ENCODE data around the gene ACSM5. TPM values are rescaled to one million over a fixed set of nuclear protein-coding genes. Genes with fewer than 3 reads are reported as not detected.
A peak's percentile ranks its signal among the peaks of the same experiment; 100 is the strongest.

The ACSM5 gene, protein sequence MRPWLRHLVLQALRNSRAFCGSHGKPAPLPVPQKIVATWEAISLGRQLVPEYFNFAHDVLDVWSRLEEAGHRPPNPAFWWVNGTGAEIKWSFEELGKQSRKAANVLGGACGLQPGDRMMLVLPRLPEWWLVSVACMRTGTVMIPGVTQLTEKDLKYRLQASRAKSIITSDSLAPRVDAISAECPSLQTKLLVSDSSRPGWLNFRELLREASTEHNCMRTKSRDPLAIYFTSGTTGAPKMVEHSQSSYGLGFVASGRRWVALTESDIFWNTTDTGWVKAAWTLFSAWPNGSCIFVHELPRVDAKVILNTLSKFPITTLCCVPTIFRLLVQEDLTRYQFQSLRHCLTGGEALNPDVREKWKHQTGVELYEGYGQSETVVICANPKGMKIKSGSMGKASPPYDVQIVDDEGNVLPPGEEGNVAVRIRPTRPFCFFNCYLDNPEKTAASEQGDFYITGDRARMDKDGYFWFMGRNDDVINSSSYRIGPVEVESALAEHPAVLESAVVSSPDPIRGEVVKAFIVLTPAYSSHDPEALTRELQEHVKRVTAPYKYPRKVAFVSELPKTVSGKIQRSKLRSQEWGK
- polyA plus RNA-seq (2013, experiment 1 of 2): not detected
- not detected for polyA plus RNA-seq (2013, experiment 2 of 2)

DNA sequence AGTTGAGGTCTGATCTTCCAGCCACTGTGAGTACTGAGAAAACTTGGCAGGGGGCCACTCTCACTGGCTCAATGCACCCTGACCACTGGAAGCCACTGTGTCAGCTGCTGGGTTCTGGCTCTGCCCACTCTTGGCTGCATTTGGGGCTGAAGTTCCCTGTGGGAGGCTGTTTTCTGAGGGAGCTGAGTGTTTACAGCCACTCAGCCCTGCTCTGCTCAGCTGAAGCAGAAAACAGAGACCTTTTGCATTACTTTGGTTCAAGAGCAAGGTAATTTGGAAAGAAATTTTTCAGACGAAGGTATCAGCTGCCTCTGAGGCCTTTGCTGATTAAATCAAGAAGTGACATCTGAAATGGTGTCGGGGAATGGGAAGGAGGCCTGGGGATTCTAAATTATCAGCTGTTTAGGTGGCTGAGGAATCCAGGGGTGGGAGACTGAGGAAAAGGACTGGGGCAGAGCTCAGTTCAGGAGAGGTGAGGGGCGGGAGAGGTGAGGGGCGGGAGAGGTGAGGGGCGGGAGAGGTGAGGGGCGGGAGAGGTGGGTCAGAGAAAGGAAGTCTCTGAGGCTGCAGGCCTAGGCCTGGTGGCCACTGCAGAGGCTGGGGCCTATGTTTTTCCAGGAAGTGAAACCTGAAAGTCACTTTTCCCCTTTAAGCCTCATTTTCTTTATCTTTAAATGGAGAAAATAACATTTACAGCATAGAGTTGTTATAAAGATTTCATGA lies at the start of gene ACSM5:
TSS of gene ACSM5 (plus strand) at position 137 of the 723 bp plus-strand sequence. CDS start 1,951 bp downstream, outside the sequence.
- no peaks in the 10 kb centered on the region for H3K36me3 ChIP-seq (ENCODE audit: control insufficient read depth, insufficient read depth, low read length)
- H3K4me1 ChIP-seq (ENCODE audit: control insufficient read depth, insufficient read depth, low read length, poor library complexity, severe bottlenecking): no peaks in the 10 kb centered on the region
- H3K9me3 ChIP-seq (ENCODE audit: control insufficient read depth, low read length): no peaks in the 10 kb centered on the region
- WGBS, 2 experiments (ENCODE audit: insufficient coverage in 2 of 2): 79 to 83% methylated on average over 2 of the region's 6 CpGs
- H3K27ac ChIP-seq (ENCODE audit: low read depth, low read length, severe bottlenecking): peak within 1 kb of the TSS; percentile 10
- no peak within 1 kb of the TSS for H3K4me3 ChIP-seq (ENCODE audit: extremely low read depth, insufficient read depth, low read length, poor library complexity, severe bottlenecking)

DNA sequence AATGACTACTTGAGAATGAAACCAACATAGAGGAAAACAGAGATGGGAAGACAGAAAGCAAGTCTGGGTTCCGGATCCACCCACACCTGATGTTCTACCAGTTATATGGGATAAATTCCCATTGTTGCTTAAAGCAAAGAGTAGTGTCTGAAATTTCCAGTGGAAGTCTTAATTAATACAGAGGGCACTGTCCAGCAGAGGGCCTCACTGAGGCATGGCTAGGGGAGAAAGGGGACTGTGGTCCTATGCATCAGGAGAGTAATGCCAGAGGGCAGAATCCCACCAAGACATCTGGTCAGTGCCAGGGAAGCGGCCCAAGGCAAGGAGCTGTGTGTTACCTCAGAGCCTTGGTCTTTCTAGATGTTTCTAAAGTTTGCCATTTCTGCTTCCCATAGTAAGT lies 49.3 kb upstream of the ACSM5 start:
- H3K4me3 ChIP-seq (ENCODE audit: extremely low read depth, insufficient read depth, low read length, poor library complexity, severe bottlenecking): no peak overlapping the region
- WGBS, 2 experiments (ENCODE audit: insufficient coverage in 2 of 2): 27 to 50% methylated on average over 2 of the region's 2 CpGs
- no peaks in the 10 kb centered on the region for H3K9me3 ChIP-seq (ENCODE audit: control insufficient read depth, low read length)
- no peaks in the 10 kb centered on the region for H3K36me3 ChIP-seq (ENCODE audit: control insufficient read depth, insufficient read depth, low read length)
- H3K27ac ChIP-seq (ENCODE audit: low read depth, low read length, severe bottlenecking): no peak overlapping the region
- H3K4me1 ChIP-seq (ENCODE audit: control insufficient read depth, insufficient read depth, low read length, poor library complexity, severe bottlenecking): no peaks in the 10 kb centered on the region

DNA sequence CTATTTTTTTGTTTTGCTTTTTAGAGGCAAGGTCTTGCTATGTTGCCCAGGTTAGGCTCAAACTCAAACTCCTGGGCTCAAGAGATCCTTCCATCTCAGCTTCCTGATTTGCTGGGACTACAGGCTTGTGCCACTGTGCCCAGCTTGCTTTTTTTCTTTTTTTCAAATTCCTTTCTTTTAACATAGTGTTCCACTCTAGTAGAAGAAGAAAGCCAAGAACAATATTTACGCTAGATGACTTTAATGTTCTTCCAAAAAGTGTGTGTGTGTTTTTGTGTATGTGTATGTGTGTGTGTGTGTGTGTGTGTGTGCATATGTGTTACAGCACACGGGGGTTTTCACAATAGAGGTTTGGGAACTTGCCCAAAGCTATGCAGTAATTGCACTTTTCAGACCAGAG lies 46.1 kb upstream of the ACSM5 start:
- H3K36me3 ChIP-seq (ENCODE audit: control insufficient read depth, insufficient read depth, low read length): no peaks in the 10 kb centered on the region
- WGBS, 2 experiments (ENCODE audit: insufficient coverage in 2 of 2): 80% methylated on average over 2 of the region's 2 CpGs; no CpG with 5 or more reads in 1 of the 2 experiments

DNA sequence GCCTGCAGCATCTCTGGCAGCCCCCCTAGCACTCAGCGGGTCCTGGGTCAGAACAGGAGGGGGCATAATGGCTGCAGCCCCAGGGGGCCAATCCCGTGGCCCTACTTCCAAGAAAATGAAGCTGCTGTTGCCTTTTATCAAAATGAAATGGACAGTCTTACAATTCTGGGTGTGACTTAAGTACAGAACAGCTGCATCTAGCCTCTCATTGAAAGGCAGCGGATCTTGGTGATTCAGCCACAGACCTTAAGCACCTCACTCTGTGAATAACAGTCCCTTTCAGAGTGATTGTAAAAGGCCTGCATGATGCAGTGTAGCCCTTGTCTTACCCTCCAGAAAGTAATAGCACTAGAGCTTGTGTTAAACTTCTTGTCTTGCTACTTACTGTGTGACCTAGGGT lies 45.3 kb upstream of the ACSM5 start:
- Histone ChIP-seq H3K4me1 (ENCODE audit: control insufficient read depth, insufficient read depth, low read length, poor library complexity, severe bottlenecking) (no peaks in the 10 kb centered on the region), H3K36me3 (ENCODE audit: control insufficient read depth, insufficient read depth, low read length) (no peaks in the 10 kb centered on the region), H3K9me3 (ENCODE audit: control insufficient read depth, low read length) (no peaks in the 10 kb centered on the region), H3K4me3 (ENCODE audit: extremely low read depth, insufficient read depth, low read length, poor library complexity, severe bottlenecking) (no peak overlapping the region), H3K27ac (ENCODE audit: low read depth, low read length, severe bottlenecking) (no peak overlapping the region)
- WGBS, 2 experiments (ENCODE audit: insufficient coverage in 2 of 2): 78 to 90% methylated on average over 2 to 3 of the region's 3 CpGs

More for the DNA sequence above, 46.1 kb upstream of the ACSM5 start:
- Histone ChIP-seq H3K9me3 (ENCODE audit: control insufficient read depth, low read length) (no peaks in the 10 kb centered on the region), H3K27ac (ENCODE audit: low read depth, low read length, severe bottlenecking) (no peak overlapping the region), H3K4me3 (ENCODE audit: extremely low read depth, insufficient read depth, low read length, poor library complexity, severe bottlenecking) (no peak overlapping the region), H3K4me1 (ENCODE audit: control insufficient read depth, insufficient read depth, low read length, poor library complexity, severe bottlenecking) (no peaks in the 10 kb centered on the region)

DNA sequence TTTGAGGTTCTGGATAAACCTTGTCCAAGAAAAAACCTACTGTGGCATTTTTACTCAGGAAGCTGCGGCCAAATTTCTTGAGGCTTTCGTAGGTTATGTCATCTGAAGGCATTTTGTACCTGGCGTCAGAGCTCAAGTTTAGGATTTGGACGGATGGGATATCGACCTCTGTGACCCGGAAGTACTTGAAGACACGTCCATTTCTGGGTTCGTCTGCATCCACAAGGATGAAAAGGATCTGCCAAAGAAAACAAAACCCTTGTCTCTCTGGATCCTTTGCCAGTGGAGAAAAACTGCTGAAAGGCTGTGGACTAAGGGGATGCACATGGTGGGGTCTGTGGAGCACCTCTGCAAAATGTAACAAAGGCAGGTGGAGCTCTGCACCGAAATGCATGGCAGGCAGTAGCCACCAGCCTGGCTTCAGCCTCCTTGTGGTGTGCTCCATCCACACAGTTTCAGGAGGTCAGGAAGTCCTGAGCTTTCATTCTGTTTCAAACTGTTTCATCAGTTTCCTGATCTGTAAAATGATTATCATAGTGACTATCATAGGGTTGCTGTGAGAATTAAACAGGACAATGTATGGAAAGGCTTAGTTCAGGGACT lies 39.8 kb upstream of the ACSM5 start:
- Histone ChIP-seq H3K36me3 (ENCODE audit: control insufficient read depth, insufficient read depth, low read length) (no peaks in the 10 kb centered on the region), H3K4me3 (ENCODE audit: extremely low read depth, insufficient read depth, low read length, poor library complexity, severe bottlenecking) (no peak overlapping the region), H3K4me1 (ENCODE audit: control insufficient read depth, insufficient read depth, low read length, poor library complexity, severe bottlenecking) (no peaks in the 10 kb centered on the region), H3K9me3 (ENCODE audit: control insufficient read depth, low read length) (no peaks in the 10 kb centered on the region), H3K27ac (ENCODE audit: low read depth, low read length, severe bottlenecking) (no peak overlapping the region)
- WGBS, 2 experiments (ENCODE audit: insufficient coverage in 2 of 2): 89 to 90% methylated on average over 9 of the region's 9 CpGs

DNA sequence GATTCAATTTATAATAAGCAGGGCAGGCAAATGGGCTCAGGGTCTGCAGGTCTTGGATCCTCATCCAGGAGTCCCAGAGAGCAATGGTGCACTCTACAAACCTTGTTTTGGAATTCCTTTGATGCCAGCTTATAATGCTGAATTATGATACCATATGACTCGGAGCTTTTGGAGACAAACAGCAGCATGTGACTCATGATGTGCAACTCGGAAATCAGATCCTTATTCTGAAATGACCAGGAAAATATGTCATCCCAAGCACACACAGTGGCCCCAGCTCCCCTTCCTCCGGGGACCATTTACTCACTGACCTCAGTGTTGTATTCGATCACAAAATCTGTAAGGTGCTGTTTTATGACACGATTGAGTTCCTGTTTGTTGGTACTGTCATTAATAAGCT lies 36.6 kb upstream of the ACSM5 start:
- Histone ChIP-seq H3K9me3 (ENCODE audit: control insufficient read depth, low read length) (no peaks in the 10 kb centered on the region), H3K4me1 (ENCODE audit: control insufficient read depth, insufficient read depth, low read length, poor library complexity, severe bottlenecking) (no peaks in the 10 kb centered on the region), H3K4me3 (ENCODE audit: extremely low read depth, insufficient read depth, low read length, poor library complexity, severe bottlenecking) (no peak overlapping the region), H3K27ac (ENCODE audit: low read depth, low read length, severe bottlenecking) (no peak overlapping the region), H3K36me3 (ENCODE audit: control insufficient read depth, insufficient read depth, low read length) (no peaks in the 10 kb centered on the region)
- WGBS, 2 experiments (ENCODE audit: insufficient coverage in 2 of 2): 59 to 88% methylated on average over 2 to 3 of the region's 5 CpGs

DNA sequence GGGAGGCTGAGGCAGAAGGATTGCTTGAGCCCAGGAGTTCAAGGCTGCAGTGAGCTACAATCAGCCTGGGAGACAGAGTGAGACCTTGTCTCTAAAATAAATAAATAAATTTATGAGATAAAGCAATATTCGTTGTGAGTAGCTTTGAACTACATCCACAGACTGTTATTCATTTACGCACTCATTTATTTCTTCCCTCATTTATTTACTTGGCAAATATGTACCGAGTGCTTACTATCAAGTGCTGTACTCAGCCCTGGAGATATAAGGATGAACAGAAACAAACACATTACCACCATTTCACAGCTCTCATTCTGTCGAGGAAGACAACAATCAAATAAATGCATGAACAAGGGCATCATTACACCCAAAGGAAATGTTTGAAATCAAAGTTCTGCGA lies 32.2 kb upstream of the ACSM5 start:
- Histone ChIP-seq H3K4me3 (ENCODE audit: extremely low read depth, insufficient read depth, low read length, poor library complexity, severe bottlenecking) (no peak overlapping the region), H3K27ac (ENCODE audit: low read depth, low read length, severe bottlenecking) (no peak overlapping the region), H3K9me3 (ENCODE audit: control insufficient read depth, low read length) (no peaks in the 10 kb centered on the region), H3K4me1 (ENCODE audit: control insufficient read depth, insufficient read depth, low read length, poor library complexity, severe bottlenecking) (no peaks in the 10 kb centered on the region), H3K36me3 (ENCODE audit: control insufficient read depth, insufficient read depth, low read length) (no peaks in the 10 kb centered on the region)
- 80 to 100% methylated on average over 1 to 2 of the region's 5 CpGs for WGBS, 2 experiments (ENCODE audit: insufficient coverage in 2 of 2)

DNA sequence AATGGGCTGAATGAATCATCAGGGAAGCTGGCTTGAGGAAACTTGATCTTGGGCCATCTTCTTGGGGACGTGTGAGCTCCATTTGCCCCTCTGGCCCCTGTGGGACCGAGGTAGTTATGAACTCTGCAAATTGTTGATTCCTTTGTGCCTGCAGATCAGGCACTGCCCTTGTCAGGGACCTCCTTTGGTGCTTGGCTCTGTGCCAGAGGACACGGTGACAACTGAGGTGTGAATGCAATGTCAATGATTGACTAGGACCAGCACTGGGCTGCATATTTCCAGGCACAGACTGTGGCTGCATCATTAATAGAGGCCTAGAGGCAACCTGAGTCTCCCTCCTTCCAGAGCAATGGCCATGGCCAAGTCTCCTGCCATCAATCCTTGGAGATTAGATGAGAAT lies 28.6 kb upstream of the ACSM5 start:
- 80 to 82% methylated on average over 3 of the region's 3 CpGs for WGBS, 2 experiments (ENCODE audit: insufficient coverage in 2 of 2)

DNA sequence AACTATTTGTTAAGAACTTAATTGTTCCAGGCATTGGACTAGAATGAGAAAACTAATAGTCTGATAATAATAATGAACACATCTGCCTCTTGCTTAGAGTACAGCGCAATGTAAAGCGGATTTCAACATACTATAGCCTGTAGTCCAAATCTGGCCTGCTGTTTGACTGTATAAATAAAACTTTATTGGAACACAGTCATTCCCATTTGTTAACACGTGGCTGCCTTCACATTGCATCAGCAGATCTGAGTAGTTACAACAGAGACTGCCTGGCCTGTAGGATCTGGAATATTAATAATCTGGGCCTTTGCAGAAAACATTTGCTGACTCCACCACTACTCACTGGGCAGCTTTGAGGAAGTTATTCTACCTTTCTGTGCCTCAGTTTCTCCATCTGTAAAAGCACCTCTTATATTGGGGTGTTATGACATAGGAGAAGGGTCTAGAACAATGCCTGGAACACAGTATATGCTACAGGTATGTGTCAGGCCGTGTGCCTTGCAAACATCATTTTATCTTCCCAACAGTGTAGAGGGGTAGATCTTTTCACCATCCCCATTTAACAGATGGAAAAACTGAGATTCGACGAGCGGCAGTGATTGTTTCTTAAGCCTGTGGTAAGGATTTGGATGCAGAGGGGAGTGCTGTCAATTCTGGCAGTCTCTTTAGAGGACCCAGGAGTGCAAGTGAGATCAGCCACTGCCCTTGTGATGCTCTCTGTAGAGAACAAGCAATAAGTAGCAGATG lies 27.0 kb upstream of the ACSM5 start:
- no peak overlapping the region for H3K27ac ChIP-seq (ENCODE audit: low read depth, low read length, severe bottlenecking)
- WGBS, 2 experiments (ENCODE audit: insufficient coverage in 2 of 2): 71 to 88% methylated on average over 1 to 4 of the region's 7 CpGs
- H3K9me3 ChIP-seq (ENCODE audit: control insufficient read depth, low read length): no peaks in the 10 kb centered on the region
- H3K36me3 ChIP-seq (ENCODE audit: control insufficient read depth, insufficient read depth, low read length): no peaks in the 10 kb centered on the region
- no peaks in the 10 kb centered on the region for H3K4me1 ChIP-seq (ENCODE audit: control insufficient read depth, insufficient read depth, low read length, poor library complexity, severe bottlenecking)
- H3K4me3 ChIP-seq (ENCODE audit: extremely low read depth, insufficient read depth, low read length, poor library complexity, severe bottlenecking): no peak overlapping the region

More for the DNA sequence above, 28.6 kb upstream of the ACSM5 start:
- no peak overlapping the region for H3K4me3 ChIP-seq (ENCODE audit: extremely low read depth, insufficient read depth, low read length, poor library complexity, severe bottlenecking)
- no peaks in the 10 kb centered on the region for H3K36me3 ChIP-seq (ENCODE audit: control insufficient read depth, insufficient read depth, low read length)
- H3K4me1 ChIP-seq (ENCODE audit: control insufficient read depth, insufficient read depth, low read length, poor library complexity, severe bottlenecking): no peaks in the 10 kb centered on the region
- H3K9me3 ChIP-seq (ENCODE audit: control insufficient read depth, low read length): no peaks in the 10 kb centered on the region
- H3K27ac ChIP-seq (ENCODE audit: low read depth, low read length, severe bottlenecking): no peak overlapping the region

All from mesodermal cell (in vitro differentiated cells).